ENCODE data around the gene ALMS1.

The ALMS1 gene

GRCh38 chr2:73561422-73561821 is 175.8 kb downstream of the ALMS1 start:
- peak; percentile 11 for DNase-seq (ENCODE audit: low read depth)
- H3K4me3 ChIP-seq (replicated peaks; ENCODE audit: low read depth, low read length) = no peak overlapping the region
- TF ChIP-seq CTCF (IDR thresholded peaks at IDR 0.05; ENCODE audit: low read length, missing control alignments) = no peak

DNA sequence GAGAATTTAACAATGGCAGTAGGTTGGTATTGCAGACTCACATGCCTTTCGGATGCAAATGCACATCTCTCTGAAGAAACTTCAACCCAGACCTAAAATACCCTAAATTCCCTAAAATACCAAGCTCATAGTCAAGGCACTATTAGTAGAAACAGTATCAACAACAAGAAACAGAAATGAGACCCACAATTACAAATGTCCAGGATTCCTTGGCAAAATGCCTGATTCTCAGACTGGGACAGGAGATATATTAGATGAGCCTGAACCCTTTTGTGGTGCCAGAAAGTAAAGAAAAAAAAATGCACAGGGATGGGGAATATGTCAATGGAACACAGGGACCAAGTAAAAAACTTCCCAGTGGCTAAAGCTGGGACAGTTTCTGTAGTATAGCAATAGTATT is 179.3 kb downstream of the ALMS1 start:
- TF ChIP-seq CTCF (IDR thresholded peaks at IDR 0.05; ENCODE audit: low read length, missing control alignments) = no peak
- no peak for DNase-seq (ENCODE audit: low read depth)
- H3K4me3 ChIP-seq (replicated peaks; ENCODE audit: low read depth, low read length) = no peak overlapping the region

DNA sequence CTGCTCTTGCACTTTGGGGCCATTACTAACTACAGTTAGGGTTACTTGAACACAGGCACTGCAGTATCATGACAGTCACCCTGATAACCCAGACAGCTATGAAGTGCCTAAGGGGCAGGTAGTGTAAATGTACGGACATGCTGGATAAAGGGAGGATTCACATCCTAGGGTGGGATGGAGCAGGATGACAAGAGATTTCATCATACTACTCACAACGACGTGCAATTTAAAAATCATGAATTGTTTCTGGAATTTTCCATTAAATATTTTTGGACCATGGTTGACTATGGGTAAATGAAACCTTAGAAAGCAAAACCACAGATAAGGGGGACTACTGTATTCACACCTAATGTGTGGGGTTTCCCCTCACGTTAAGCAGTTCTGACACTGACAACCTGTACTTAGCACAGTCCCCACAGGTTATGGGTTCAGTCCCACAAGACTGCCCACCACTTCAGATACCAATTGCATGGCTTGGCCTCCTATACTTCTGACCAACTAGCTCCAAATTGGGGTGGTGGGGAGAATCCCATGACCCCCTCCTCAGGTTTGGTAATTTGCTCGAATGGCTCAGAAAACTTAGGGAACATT is 180.7 kb downstream of the ALMS1 start:
- no peak for TF ChIP-seq CTCF (IDR thresholded peaks at IDR 0.05; ENCODE audit: low read length, missing control alignments)
- no peak overlapping the region for H3K4me3 ChIP-seq (replicated peaks; ENCODE audit: low read depth, low read length)
- DNase-seq (ENCODE audit: low read depth) = no peak

DNA sequence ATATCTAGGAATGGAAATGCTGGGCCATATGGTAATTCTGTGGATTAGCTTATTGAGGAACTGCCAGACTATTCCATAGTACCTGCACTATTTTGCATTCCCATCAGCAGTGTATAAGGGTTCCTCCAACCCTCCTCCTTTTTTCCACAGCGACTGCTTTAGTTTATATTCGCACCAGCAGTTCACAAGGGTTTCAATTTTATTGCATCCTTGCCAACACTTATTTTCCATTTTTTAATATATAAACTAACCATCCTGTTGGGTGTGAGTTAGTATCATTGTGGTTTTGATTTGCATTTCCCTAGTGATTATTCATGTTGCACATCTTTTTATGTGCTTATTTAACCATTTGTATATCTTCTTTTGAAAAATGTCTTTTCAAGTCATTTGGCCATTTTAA is 189.6 kb downstream of the ALMS1 start:
- TF ChIP-seq CTCF (IDR thresholded peaks at IDR 0.05; ENCODE audit: low read length, missing control alignments) = no peak
- no peak overlapping the region for H3K4me3 ChIP-seq (replicated peaks; ENCODE audit: low read depth, low read length)

GRCh38 chr2:73582364-73582763 is 196.7 kb downstream of the ALMS1 start:
- no peak overlapping the region for H3K4me3 ChIP-seq (replicated peaks; ENCODE audit: low read depth, low read length)
- DNase-seq (ENCODE audit: low read depth) = no peak
- no peak for TF ChIP-seq CTCF (IDR thresholded peaks at IDR 0.05; ENCODE audit: low read length, missing control alignments)

More for the DNA sequence above, 189.6 kb downstream of the ALMS1 start:
- no peak for DNase-seq (ENCODE audit: low read depth)

DNA sequence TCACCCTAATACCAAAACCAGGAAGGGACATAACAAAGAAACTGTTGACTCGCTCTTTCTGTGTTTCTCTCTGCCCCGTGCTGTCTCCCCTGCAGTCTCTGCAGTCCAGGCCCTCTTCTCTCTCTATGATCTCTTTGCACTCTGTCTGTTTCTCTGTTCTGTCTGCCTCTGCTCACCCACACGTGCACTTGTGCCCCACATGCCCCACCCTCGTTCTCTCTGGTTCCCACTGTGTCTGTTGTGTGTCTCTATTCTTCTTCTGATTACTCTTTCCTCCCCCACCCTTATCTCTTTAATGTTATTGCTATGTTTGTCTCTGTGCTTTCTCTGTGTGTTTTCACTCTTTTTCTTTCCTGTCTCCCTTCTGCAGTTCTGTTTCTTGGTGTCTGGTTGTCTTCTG is 202.5 kb downstream of the ALMS1 start:
- no peak for TF ChIP-seq CTCF (IDR thresholded peaks at IDR 0.05; ENCODE audit: low read length, missing control alignments)
- H3K4me3 ChIP-seq (replicated peaks; ENCODE audit: low read depth, low read length) = no peak overlapping the region
- DNase-seq (ENCODE audit: low read depth) = peak; percentile 11

DNA sequence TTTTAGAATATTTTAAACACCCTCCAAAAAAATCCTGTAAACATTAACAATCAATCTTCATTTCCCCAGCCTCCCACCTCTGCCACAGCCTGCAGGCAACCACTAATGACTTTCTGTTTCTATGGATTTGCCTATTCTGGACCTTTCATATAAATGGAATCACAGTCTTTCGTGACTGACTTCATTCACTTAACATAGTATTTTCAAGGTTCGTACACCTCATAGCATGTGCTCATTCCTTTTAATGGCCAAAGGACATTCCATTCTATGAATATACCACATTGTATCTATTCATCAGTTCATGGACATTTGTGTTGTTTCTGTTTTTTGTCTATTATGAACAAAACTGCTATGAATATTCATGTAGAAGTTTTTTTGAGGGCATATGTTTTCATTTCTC is 208.0 kb downstream of the ALMS1 start:
- DNase-seq (ENCODE audit: low read depth) = no peak
- no peak for TF ChIP-seq CTCF (IDR thresholded peaks at IDR 0.05; ENCODE audit: low read length, missing control alignments)
- no peak overlapping the region for H3K4me3 ChIP-seq (replicated peaks; ENCODE audit: low read depth, low read length)
